Prostate gland (tissue), 2 donors: Measurements from ENCODE around the gene BTG2. TPM values are rescaled to one million over a fixed set of nuclear protein-coding genes. Genes with fewer than 3 reads are reported as not detected.

ENCODE experiments used
- DNase-seq: peaks from one replicate; pipeline ENCODE4 v3.0.0-alpha.2; 2019; ENCODE audit warnings: low spot score
- H3K27ac ChIP-seq, 2 donors: fragments of 200-600 bp; sonication (generic); 2 replicates each; pipeline ENCODE4 v1.5.1; 2017 to 2019
- H3K27me3 ChIP-seq: fragments of 200-600 bp; sonication (generic); replicated peaks from 2 replicates; pipeline ENCODE4 v1.5.1; 2019; ENCODE audit not compliant: insufficient read depth
- H3K36me3 ChIP-seq, 2 donors: fragments of 200-600 bp; sonication (generic); 1 replicate in 1 of 2; 2 replicates in 1 of 2; pipeline versions ENCODE4 v1.5.1 to v1.8.1; 2017 to 2019
- H3K4me1 ChIP-seq: fragments of 200-600 bp; sonication (generic); replicated peaks from 2 replicates; pipeline ENCODE4 v1.5.1; 2019
- H3K4me3 ChIP-seq, 2 donors: fragments of 200-600 bp; sonication (generic); 2 replicates each; pipeline ENCODE4 v1.5.1; 2017 to 2019
- H3K9me3 ChIP-seq: fragments of 200-600 bp; sonication (generic); 2 replicates; pipeline ENCODE4 v1.5.1; 2017
- POLR2A ChIP-seq: fragments of 450-650 bp; IDR thresholded peaks from one replicate; pipeline ENCODE4 v1.6.1; 2016; ENCODE audit warnings: antibody characterized with exemption, mild to moderate bottlenecking
- POLR2AphosphoS5 ChIP-seq: sonication (generic); formaldehyde crosslinking; IDR thresholded peaks from one replicate; pipeline ENCODE4 v1.6.1; 2017; ENCODE audit warnings: antibody characterized with exemption
- intact Hi-C: fragments of 100-400 bp; cut with DNase I; formaldehyde crosslinking; loops from one replicate; pipeline ENCODE4 v1.14.2; 2022
- small RNA-seq, 2 donors: library from RNA; depleted of rRNA; stranded (forward); fragments of <200 nt; gene quantifications; one replicate each; pipeline ENCODE3, GENCODE V24; 2016
- total RNA-seq, 2 donors: library from RNA; depleted of rRNA; stranded (reverse); fragments of >200 nt; gene quantifications; one replicate each; pipeline ENCODE4 v1.1.0, GENCODE V29; 2016
- TF ChIP-seq, protein P1 (sequence below), 4 experiments: fragments of 200-600 bp in 2 of 4; fragments of 450-650 bp in 2 of 4; sonication (generic) in 2 of 4; IDR thresholded peaks; 1 replicate in 3 of 4; 2 replicates in 1 of 4; pipeline ENCODE4 v1.5.1; 2016 to 2019; ENCODE audit warnings: antibody characterized with exemption in 4 of 4, mild to moderate bottlenecking in 2 of 4, moderate library complexity in 2 of 4

The BTG2 gene
- total RNA-seq, 2 donors from 2014 or later = 91.0 to 131 TPM

DNA sequence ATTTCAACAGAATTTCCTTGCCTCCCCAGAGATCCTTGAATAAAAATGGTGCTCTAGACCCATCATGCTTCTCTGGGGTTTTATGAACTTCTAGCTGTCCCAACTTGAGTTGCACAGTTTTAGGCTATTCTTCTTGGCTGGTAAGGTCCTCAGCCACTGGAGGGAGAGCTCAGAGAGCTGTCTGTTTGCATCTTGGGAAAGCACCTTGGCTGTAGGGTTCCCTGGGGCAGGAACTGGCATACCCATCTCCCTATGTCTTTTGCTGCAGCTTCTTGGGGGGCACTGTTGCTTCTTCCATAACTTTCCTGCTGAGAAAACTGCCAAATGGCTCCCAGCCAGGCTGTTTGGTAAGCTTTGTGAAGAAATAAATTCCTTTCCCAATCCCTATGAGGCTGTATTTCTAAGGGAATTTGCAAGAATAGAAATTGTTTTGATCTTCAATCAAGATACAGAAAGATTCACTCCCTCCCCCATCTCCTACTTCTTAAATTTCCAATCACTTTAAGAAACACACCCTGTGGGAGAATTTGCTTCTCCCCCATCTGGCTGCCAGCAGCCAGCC, 53.8 kb downstream of the BTG2 start:
- no peaks in the 10 kb centered on the region for H3K36me3 ChIP-seq
- H3K27ac ChIP-seq = no peak overlapping the region
- H3K9me3 ChIP-seq = no peaks in the 10 kb centered on the region
- H3K4me1 ChIP-seq = no peaks in the 10 kb centered on the region
- H3K27me3 ChIP-seq = no peaks in the 10 kb centered on the region
- H3K4me3 ChIP-seq = no peak overlapping the region
- no peak for DNase-seq
- TF ChIP-seq, protein P1, sequence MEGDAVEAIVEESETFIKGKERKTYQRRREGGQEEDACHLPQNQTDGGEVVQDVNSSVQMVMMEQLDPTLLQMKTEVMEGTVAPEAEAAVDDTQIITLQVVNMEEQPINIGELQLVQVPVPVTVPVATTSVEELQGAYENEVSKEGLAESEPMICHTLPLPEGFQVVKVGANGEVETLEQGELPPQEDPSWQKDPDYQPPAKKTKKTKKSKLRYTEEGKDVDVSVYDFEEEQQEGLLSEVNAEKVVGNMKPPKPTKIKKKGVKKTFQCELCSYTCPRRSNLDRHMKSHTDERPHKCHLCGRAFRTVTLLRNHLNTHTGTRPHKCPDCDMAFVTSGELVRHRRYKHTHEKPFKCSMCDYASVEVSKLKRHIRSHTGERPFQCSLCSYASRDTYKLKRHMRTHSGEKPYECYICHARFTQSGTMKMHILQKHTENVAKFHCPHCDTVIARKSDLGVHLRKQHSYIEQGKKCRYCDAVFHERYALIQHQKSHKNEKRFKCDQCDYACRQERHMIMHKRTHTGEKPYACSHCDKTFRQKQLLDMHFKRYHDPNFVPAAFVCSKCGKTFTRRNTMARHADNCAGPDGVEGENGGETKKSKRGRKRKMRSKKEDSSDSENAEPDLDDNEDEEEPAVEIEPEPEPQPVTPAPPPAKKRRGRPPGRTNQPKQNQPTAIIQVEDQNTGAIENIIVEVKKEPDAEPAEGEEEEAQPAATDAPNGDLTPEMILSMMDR (IDR thresholded peaks at IDR 0.05) = no peak
- TF ChIP-seq POLR2AphosphoS5 (no peak), POLR2A (no peak)
- intact Hi-C loops = no loop called here

Small RNA genes within 50 kb of the gene (small RNA-seq; reads per million reads assigned to genes)
- gene AL359837.1 (0 reads per million in 2 donors), gene RNU6-487P (0 reads per million in 2 donors)

Other genes starting within 250 kb of the BTG2 start
- gene MYOG, start 219.5 kb upstream of the BTG2 start, total RNA-seq = 1 to 10 TPM in 1 of 2 donors, not detected in 1; 4.4 TPM
- 10 to 100 TPM in 1 of 2 donors, under 1 TPM in 1; 0.27 to 47.3 TPM for gene ADORA1, start 177.8 kb upstream of the BTG2 start, total RNA-seq
- gene MYBPH, start 129.7 kb upstream of the BTG2 start, total RNA-seq = 1 to 10 TPM in 1 of 2 donors, not detected in 1; 7.7 TPM
- 10 to 100 TPM in 1 of 2 donors, 1 to 10 TPM in 1; 1.4 to 12.6 TPM for gene CHI3L1, start 118.8 kb upstream of the BTG2 start, total RNA-seq
- gene CHIT1, start 75.8 kb upstream of the BTG2 start, total RNA-seq = 1 to 10 TPM in 1 of 2 donors, not detected in 1; 1.5 TPM
- 10 to 100 TPM; 40.8 to 95.9 TPM for gene FMOD, start 45.6 kb downstream of the BTG2 start, total RNA-seq
- 10 to 100 TPM; 17.9 to 43.2 TPM for gene PRELP, start 170.3 kb downstream of the BTG2 start, total RNA-seq
- gene OPTC, start 188.6 kb downstream of the BTG2 start, total RNA-seq = not detected